ENCODE results near the gene CFAP157.

Gene CFAP157

GRCh38 chr9:127693697-127694096 is 13.1 kb upstream of the CFAP157 start:
- no peak for DNase-seq

- DNase-seq = no peak
Observed at GRCh38 chr9:127694890-127695720, 11.7 kb upstream of the CFAP157 start.

GRCh38 chr9:127697575-127697974 is 9.2 kb upstream of the CFAP157 start:
- no peak for DNase-seq

GRCh38 chr9:127698386-127698785 is 8.4 kb upstream of the CFAP157 start:
- DNase-seq = no peak

- DNase-seq = peak; percentile 97
Observed at GRCh38 chr9:127698985-127699670, 7.7 kb upstream of the CFAP157 start.

GRCh38 chr9:127700140-127700539 is 6.6 kb upstream of the CFAP157 start:
- DNase-seq = no peak

- no peak for DNase-seq
Observed at GRCh38 chr9:127700594-127701255, 6.1 kb upstream of the CFAP157 start.

GRCh38 chr9:127703289-127703946 is 3.4 kb upstream of the CFAP157 start:
- no peak for DNase-seq

- DNase-seq = no peak
Observed at GRCh38 chr9:127705577-127706379, 1.0 kb upstream of the CFAP157 start.

GRCh38 chr9:127707766-127708165 is 978 bp downstream of the CFAP157 start:
- DNase-seq = no peak

GRCh38 chr9:127708952-127709587 is 2.3 kb downstream of the CFAP157 start:
- no peak for DNase-seq

- no peak for DNase-seq
Observed at GRCh38 chr9:127710204-127710783, 3.5 kb downstream of the CFAP157 start.

- no peak for DNase-seq
Observed at GRCh38 chr9:127711226-127711701, 4.5 kb downstream of the CFAP157 start.

GRCh38 chr9:127711831-127712274 is 5.1 kb downstream of the CFAP157 start:
- DNase-seq = no peak

GRCh38 chr9:127712371-127712770 is 5.6 kb downstream of the CFAP157 start:
- DNase-seq = no peak

- no peak for DNase-seq
Observed at GRCh38 chr9:127712867-127713266, 6.1 kb downstream of the CFAP157 start.

- DNase-seq = no peak
Observed at GRCh38 chr9:127714020-127714750, 7.4 kb downstream of the CFAP157 start.

GRCh38 chr9:127714951-127715469 is 8.2 kb downstream of the CFAP157 start:
- peak; percentile 48 for DNase-seq

- DNase-seq = peak; percentile 98
Observed at GRCh38 chr9:127715470-127716337, 8.9 kb downstream of the CFAP157 start, which contains the start of the genes PTRH1 and TTC16. PTRH1 (minus strand) TSS chr9:127715663; CDS start chr9:127715639, 24 bp downstream. TTC16 (plus strand) TSS chr9:127716079; CDS start chr9:127716146, 67 bp downstream.

Data from suppressor macrophage treated with lipopolysaccharide for 4 hours (primary cell).